ENCODE data around the gene INPP5K.

The INPP5K gene

GRCh38 chr17:1504866-1505265, 11.5 kb downstream of the INPP5K start:
- DNase-seq: no peak

- DNase-seq: no peak
These were observed 12.7 kb downstream of the INPP5K start for GRCh38 chr17:1503699-1504098.

GRCh38 chr17:1498869-1499268, 17.5 kb downstream of the INPP5K start:
- DNase-seq: no peak

GRCh38 chr17:1498233-1498632, 18.2 kb downstream of the INPP5K start:
- DNase-seq: no peak

GRCh38 chr17:1497831-1498230, 18.6 kb downstream of the INPP5K start:
- no peak for DNase-seq

- DNase-seq: no peak
These were observed 19.5 kb downstream of the INPP5K start for GRCh38 chr17:1496869-1497268.

GRCh38 chr17:1495265-1495989, 21.0 kb downstream of the INPP5K start:
- peak; percentile 70 for DNase-seq

- no peak for DNase-seq
These were observed 21.6 kb downstream of the INPP5K start for GRCh38 chr17:1494736-1495253.

GRCh38 chr17:1494203-1494602, 22.2 kb downstream of the INPP5K start:
- no peak for DNase-seq

GRCh38 chr17:1493291-1493980, 23.0 kb downstream of the INPP5K start:
- DNase-seq: no peak

GRCh38 chr17:1492249-1493206, 23.9 kb downstream of the INPP5K start, which contains the start of gene MYO1C:
TSS of gene MYO1C (minus strand) at chr17:1492686. CDS start at chr17:1492487, 199 bp downstream.
- peak; percentile 61 for DNase-seq

GRCh38 chr17:1491443-1492248, 24.8 kb downstream of the INPP5K start:
- peak; percentile 76 for DNase-seq

- peak; percentile 76 for DNase-seq
These were observed 25.6 kb downstream of the INPP5K start for GRCh38 chr17:1490643-1491442.

GRCh38 chr17:1488826-1489270, 27.6 kb downstream of the INPP5K start:
- no peak for DNase-seq

- DNase-seq: peak; percentile 94
These were observed 28.2 kb downstream of the INPP5K start for GRCh38 chr17:1487939-1488825.

- DNase-seq: peak; percentile 87
These were observed 29.4 kb downstream of the INPP5K start for GRCh38 chr17:1486802-1487695.

- DNase-seq: peak; percentile 84
These were observed 30.7 kb downstream of the INPP5K start for GRCh38 chr17:1485423-1486376.
